GM18520 (cell line): ENCODE measurements around the gene NR2C1.
A peak's percentile ranks its signal among the peaks of the same experiment; 100 is the strongest.
"Not testable (repeated sequence)": the region's sequence is repeated elsewhere in the genome, so short reads cannot be mapped to it uniquely, and the experiment has no call there.

ENCODE experiments used
- ATAC-seq: cut with Tn5 transposase; IDR thresholded peaks from one replicate; pipeline ENCODE4 v1.9.1; 2021; ENCODE audit not compliant: unreplicated experiment

Gene NR2C1

GRCh38 chr12:95003213-95003920, 70.1 kb downstream of the NR2C1 start, which contains the start of gene NDUFA12:
TSS of gene NDUFA12 (minus strand) at chr12:95003697. CDS start at chr12:95003680, 17 bp downstream.
- peak; percentile 96 for ATAC-seq

GRCh38 chr12:95002754-95003153, 70.7 kb downstream of the NR2C1 start:
- no peak for ATAC-seq

- no peak for ATAC-seq
Measured at GRCh38 chr12:94998326-94998725, 75.1 kb downstream of the NR2C1 start.

DNA sequence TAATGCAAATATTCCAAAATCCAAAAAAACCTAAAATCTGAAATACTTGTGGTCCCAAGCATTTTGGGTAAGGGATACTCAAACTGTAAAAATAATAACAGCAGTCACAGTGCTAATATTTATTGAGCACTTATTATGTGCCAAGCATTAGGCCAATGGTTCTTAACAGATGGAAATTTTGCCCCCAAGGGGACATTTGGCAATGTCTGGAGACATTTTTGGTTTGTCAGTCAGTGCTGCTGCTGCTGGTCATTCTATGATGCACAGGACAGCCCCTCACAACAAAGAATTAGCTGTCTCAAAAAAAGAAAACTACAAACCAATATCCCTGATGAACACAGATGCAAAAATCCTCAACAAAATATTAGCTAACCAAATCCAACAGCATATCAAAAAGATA, 75.7 kb downstream of the NR2C1 start:
- ATAC-seq = no peak

DNA sequence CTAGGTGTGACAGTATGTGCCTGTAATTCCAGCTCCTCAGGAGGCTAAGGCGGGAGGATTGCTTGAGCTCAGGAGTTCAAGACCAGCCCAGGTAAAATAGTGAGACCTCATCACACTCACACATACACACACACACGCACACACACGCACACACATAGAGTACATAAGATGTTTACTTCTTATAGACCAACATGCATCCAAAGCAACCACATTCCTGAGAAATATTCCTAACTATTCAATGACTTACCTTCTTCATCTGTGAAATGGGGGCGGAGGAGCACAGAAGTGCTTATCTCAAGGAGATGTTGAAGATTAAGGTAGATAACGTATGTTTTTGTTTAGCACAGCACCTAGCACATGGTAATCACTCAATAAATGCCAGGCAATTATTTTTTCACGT, 76.4 kb downstream of the NR2C1 start:
- ATAC-seq = no peak

DNA sequence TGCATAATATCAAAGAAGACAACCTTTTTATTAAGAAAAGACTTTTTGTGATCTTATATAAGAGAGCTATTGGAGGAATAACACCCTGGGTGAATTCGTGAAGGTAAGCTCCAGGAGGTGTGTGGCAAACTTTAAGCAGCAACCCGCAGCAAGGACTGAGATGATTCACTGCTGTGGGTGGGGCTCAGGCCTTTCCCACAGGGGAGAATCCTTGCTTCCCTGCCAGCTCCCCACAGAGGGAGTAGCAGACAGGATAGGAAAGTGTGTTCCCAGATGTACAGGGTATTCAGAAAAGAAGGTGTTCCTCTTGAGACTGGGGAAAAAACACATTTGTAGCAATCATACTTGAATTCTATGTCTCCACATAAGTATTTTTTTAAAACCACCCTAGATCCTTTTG, 79.1 kb downstream of the NR2C1 start:
- ATAC-seq = no peak

- not testable (repeated sequence) for ATAC-seq
Measured at GRCh38 chr12:94993855-94994254, 79.6 kb downstream of the NR2C1 start.

- ATAC-seq = no peak
Measured at GRCh38 chr12:94990222-94990621, 83.2 kb downstream of the NR2C1 start.

DNA sequence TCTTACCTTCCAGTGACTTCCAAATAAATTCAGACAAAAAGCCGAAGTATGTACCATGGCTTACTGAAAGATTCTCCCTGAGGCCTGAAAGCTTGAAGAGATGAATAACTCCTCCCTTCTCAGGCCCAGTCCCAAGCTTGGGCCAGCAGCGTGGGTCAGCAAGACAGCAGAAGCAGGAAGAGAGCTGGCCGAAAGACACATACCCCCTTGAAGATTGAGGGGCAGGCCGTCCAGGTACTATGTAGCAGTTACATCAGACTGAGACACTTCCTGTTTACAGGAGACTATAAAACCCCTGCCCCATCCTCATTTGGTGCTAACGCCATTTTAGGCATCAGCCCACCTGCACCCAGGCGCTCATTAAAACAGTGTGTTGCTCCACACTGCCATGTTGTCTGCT, 84.9 kb downstream of the NR2C1 start:
- no peak for ATAC-seq

GRCh38 chr12:94987801-94988200, 85.6 kb downstream of the NR2C1 start:
- ATAC-seq = no peak

- no peak for ATAC-seq
Measured at GRCh38 chr12:94987076-94987669, 86.2 kb downstream of the NR2C1 start.

DNA sequence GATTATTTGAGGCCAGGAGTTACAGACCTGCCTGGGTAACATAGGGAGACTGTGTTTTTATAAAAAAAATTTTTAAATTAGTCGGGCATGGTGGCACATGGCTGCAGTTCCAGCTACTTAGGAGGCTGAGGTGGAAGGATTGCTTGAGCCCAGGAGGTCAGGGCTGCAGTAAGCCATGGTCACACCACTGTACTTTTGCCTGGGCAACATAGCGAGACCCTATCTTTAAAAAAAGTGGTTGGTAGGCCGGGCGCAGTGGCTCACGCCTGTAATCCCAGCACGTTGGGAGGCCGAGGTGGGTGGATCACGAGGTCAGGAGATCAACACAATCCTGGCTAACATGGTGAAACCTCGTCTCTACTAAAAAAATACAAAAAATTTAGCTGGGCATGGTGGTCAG, 88.3 kb downstream of the NR2C1 start:
- not testable (repeated sequence) for ATAC-seq

DNA sequence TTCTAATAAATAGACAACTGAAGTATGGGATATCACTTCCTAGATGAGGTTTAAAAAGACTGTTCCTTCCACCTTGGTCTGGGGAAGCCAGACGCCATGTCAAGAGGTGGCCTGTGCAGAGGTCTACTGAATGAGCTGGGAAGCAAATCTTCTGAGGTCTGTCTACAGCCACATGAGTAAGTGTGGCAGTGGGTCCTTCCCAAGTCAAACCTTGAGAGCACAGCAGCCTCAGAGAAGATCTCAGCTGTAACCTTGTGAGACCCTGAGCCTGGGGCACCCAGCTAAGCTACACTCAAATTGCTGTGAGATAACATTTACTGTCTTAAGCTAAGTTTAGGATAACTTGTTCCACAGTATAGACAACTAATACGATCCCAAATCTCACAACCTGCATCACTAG, 90.1 kb downstream of the NR2C1 start:
- no peak for ATAC-seq

GRCh38 chr12:94982456-94982855, 91.0 kb downstream of the NR2C1 start:
- no peak for ATAC-seq

- no peak for ATAC-seq
Measured at GRCh38 chr12:94980577-94980976, 92.8 kb downstream of the NR2C1 start.

DNA sequence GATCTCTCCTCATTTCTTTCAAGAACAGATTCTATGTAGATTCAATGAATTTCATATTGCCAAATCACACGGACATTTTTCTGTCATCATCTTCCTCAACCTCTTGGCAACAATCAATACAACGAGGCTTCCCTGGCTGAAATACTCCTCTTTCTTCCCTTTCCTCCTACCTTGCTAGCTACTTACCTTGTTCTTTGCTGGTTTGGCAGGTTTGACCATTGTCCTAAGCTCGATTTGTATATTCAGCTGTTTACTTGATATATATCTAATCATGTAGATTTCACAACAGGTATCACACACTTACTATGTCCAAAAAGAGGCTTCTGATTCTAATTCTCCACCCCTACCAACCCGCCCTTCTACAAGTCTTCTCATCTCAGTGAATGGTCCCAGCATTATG, 93.5 kb downstream of the NR2C1 start:
- ATAC-seq = no peak

DNA sequence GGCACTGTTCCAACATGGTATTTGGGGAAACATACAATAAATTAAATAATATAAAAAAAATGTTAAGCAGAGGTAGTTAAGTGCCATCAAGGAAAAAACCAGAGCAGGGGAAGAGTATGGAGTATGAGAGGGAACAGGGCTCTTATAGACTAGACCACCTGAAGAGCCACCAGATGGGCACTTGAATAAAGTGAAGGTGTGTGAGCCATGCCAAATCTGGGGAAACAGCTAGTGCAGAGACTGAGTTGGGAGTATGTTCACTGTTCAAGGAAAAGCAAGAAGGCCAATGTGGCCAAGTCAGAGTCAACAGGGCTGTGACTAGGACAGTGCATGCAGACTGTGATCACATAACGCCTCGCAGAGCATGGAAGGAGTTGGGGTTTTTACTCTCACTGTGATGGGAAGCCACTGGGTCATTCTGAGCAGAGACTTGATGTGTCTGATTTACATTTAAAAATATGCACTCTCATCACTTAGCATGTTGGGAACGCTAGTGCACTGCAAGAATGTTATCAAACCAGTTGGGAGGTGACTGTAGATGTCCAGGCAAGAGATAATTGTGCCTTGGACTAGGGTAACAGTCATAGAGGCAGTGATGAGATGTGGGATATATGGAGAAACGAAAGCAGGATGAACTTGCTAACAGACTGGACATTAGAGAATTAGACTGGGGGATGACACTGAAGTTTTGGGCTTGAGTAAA, 95.5 kb downstream of the NR2C1 start:
- no peak for ATAC-seq

GRCh38 chr12:94973221-94973620, 100.2 kb downstream of the NR2C1 start:
- no peak for ATAC-seq

DNA sequence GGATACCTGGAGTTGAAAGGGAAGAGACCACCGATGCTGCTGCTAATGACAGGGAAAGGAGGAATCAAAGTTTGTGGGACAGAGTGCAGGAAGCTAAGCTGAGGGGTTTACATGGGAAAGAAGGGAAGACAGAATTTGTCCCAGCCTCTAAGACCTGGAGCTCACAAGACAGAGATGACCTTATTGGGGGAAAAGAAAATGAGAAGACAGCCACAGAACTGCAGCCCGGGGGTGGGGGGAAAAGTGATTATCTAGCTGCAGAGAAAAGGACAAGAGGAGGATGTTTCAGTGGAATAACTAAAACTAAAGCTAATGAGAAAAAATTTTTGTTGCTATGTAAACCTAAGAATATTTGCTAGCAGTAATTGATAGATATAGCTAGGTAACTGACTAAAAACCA, 100.6 kb downstream of the NR2C1 start:
- ATAC-seq = no peak

DNA sequence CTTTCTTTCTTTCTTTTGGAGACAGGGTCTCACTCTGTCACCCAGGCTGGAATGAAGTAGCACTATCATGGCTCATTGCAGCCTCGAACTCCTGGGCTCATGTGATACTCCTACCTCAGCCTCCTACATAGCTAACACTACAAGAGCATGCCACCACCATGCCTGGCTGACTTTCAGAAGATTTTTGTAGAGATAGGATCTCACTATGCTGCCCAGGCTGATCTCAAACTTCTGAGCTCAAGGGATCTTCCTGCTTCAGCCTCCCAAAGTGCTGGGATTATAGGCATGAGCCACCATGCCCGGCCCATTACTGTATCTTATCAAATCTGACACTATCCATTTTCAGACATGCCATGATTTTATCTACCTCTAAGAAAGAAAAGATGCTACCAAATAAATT, 101.5 kb downstream of the NR2C1 start:
- no peak for ATAC-seq

DNA sequence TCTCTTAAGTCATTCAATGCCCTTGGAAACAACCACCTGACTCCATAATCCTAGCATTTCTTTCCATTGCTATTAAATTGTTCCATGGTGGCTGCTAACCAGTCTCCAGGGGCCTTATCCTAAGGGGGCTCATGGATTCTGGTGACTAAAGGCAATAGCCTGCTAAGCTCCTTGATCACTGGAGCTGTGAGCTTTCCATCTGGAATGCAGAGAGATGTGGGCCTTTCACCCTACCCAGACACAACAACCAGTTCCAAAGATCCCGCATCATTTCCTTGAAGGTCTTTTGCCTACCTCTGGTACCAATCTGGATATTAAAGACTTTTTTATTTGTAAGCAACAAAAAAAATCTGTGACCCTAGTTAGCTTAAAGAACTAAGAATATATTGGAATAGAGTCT, 102.9 kb downstream of the NR2C1 start:
- ATAC-seq = no peak
